SJCRH30 (cell line): Measurements from ENCODE around the gene SAMD4B. TPM values are rescaled to one million over a fixed set of nuclear protein-coding genes. Genes with fewer than 3 reads are reported as not detected.
A peak's percentile ranks its signal among the peaks of the same experiment; 100 is the strongest.

Source experiments
- DNase-seq, 2 experiments: peaks; one replicate each; pipeline ENCODE4 v3.0.0-alpha.2; 2015 to 2020
- H3K27ac ChIP-seq: fragments of 250-450 bp; sonication (Bioruptor Pico); 2 replicates; pipeline ENCODE4 v1.5.1; 2020; ENCODE audit warnings: mild to moderate bottlenecking, moderate library complexity
- H3K27me3 ChIP-seq: fragments of 250-450 bp; sonication (Bioruptor Pico); 2 replicates; pipeline ENCODE4 v1.5.1; 2020; ENCODE audit warnings: mild to moderate bottlenecking, moderate library complexity
- H3K36me3 ChIP-seq: fragments of 250-450 bp; sonication (Bioruptor Pico); 2 replicates; pipeline ENCODE4 v1.5.1; 2020; ENCODE audit warnings: mild to moderate bottlenecking, moderate library complexity
- H3K4me1 ChIP-seq: fragments of 250-450 bp; sonication (Bioruptor Pico); 2 replicates; pipeline ENCODE4 v1.5.1; 2020; ENCODE audit warnings: mild to moderate bottlenecking, moderate library complexity
- H3K4me3 ChIP-seq: fragments of 250-450 bp; sonication (Bioruptor Pico); 2 replicates; pipeline ENCODE4 v1.5.1; 2020; ENCODE audit warnings: mild to moderate bottlenecking, moderate library complexity
- H3K9me3 ChIP-seq: fragments of 250-450 bp; sonication (Bioruptor Pico); replicated peaks from 2 replicates; pipeline ENCODE4 v1.5.1; 2020; ENCODE audit warnings: mild to moderate bottlenecking, moderate library complexity
- total RNA-seq: library from RNA; depleted of rRNA; stranded (reverse); fragments of >200 nt; shearing (Covaris generic); gene quantifications from 2 replicates; pipeline ENCODE4 v1.2.3, GENCODE V29; 2014

The SAMD4B gene
- total RNA-seq, 1 experiment from 2014 or later, result 125 TPM

- DNase-seq, result no peak
- peaks cover 19% of the 10 kb centered on the region for H3K4me1 ChIP-seq
- H3K36me3 ChIP-seq, result no peaks in the 10 kb centered on the region
- no peaks in the 10 kb centered on the region for H3K9me3 ChIP-seq
- no peak overlapping the region for H3K4me3 ChIP-seq
- H3K27ac ChIP-seq, result no peak overlapping the region
- no peaks in the 10 kb centered on the region for H3K27me3 ChIP-seq
These were observed 66.4 kb downstream of the SAMD4B start for GRCh38 chr19:39408392-39409207.

- no peaks in the 10 kb centered on the region for H3K27me3 ChIP-seq
- no peaks in the 10 kb centered on the region for H3K9me3 ChIP-seq
- peaks cover 14% of the 10 kb centered on the region for H3K4me1 ChIP-seq
- peak overlapping the region; percentile 49 for H3K27ac ChIP-seq
- peak; percentile 61 to 70 for DNase-seq
- H3K36me3 ChIP-seq, result no peaks in the 10 kb centered on the region
- peak overlapping the region; percentile 64 for H3K4me3 ChIP-seq
These were observed 67.2 kb downstream of the SAMD4B start for GRCh38 chr19:39409208-39410016.

DNA sequence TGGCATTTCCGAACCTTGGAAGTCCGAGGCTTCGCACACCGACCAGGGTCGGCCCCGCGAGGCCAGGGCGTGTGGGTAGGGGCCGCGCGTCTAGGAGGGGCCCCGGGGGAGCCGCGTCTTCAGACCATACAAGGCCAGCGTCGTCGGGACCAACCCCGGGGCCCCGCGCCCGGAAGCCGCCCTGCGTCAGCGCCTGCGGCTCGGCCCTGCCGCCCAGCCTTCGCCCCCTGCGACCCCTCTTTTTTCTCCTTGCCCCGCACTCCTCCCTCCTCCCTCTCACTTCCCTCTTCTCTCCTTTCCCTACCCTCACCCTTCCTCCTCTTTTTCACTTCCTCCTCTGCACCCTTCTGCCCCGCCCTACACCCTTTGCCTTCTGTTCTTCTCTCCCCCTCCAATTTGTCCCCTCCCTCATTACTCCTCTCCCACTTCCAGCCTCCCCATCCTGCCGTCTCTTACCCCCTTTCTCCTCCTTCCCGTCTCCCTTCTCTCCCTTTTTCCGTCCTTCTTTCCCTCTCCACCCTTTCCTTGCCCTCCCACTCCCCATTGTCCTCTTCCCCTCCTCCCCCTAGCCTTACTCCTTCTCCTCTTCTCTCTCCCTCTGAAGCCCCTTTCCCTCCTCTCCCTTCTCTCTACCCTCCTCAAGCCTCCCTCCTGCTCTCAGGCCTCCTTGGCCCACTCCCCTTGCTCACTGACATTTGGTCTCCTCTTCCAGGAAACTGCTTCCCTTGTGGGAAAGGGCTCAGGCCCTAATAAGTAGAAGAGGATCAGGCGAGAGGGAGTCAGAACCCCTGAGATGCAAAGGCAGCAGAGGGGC lies 68.0 kb downstream of the SAMD4B start:
- Histone ChIP-seq H3K4me3 (peak overlapping the region; percentile 64), H3K4me1 (peaks cover 14% of the 10 kb centered on the region), H3K27ac (peak overlapping the region; percentile 49), H3K27me3 (no peaks in the 10 kb centered on the region), H3K36me3 (no peaks in the 10 kb centered on the region), H3K9me3 (no peaks in the 10 kb centered on the region)
- peak; percentile 62 to 69 for DNase-seq

DNA sequence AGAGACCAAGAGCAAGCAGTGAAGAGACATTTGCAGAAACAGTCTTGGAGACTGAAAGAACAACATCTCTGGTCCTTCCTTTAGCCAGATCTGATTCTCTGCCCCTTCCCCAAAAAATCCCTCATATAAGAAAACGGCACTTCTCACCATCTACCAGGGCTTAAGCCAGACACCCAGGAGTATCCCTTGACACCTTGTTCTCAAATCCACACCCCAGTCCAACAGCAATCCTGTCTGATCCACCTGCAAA lies 68.5 kb downstream of the SAMD4B start:
- Histone ChIP-seq H3K4me3 (peak overlapping the region; percentile 64), H3K4me1 (peaks cover 14% of the 10 kb centered on the region)
- no peak for DNase-seq

GRCh38 chr19:39411081-39411831 lies 69.0 kb downstream of the SAMD4B start:
- H3K4me3 ChIP-seq, result peak overlapping the region; percentile 36
- peaks cover 14% of the 10 kb centered on the region for H3K4me1 ChIP-seq
- DNase-seq, result no peak
- no peaks in the 10 kb centered on the region for H3K9me3 ChIP-seq
- H3K27me3 ChIP-seq, result no peaks in the 10 kb centered on the region
- H3K27ac ChIP-seq, result no peak overlapping the region
- H3K36me3 ChIP-seq, result no peaks in the 10 kb centered on the region

More for the DNA sequence above, 68.5 kb downstream of the SAMD4B start:
- no peak overlapping the region for H3K27ac ChIP-seq
- H3K27me3 ChIP-seq, result no peaks in the 10 kb centered on the region
- H3K36me3 ChIP-seq, result no peaks in the 10 kb centered on the region
- H3K9me3 ChIP-seq, result no peaks in the 10 kb centered on the region

GRCh38 chr19:39411832-39412099 lies 69.5 kb downstream of the SAMD4B start:
- DNase-seq, result peak; percentile 94 to 98
- H3K27me3 ChIP-seq, result no peaks in the 10 kb centered on the region
- H3K4me1 ChIP-seq, result peaks cover 14% of the 10 kb centered on the region
- peak overlapping the region; percentile 36 for H3K4me3 ChIP-seq
- H3K9me3 ChIP-seq, result no peaks in the 10 kb centered on the region
- no peaks in the 10 kb centered on the region for H3K36me3 ChIP-seq
- no peak overlapping the region for H3K27ac ChIP-seq

GRCh38 chr19:39412100-39412866 lies 70.1 kb downstream of the SAMD4B start, which contains the start of gene PLEKHG2:
Gene PLEKHG2, plus strand, starts transcription at chr19:39412669. Its CDS starts 1,418 bp downstream, at chr19:39414087.
- DNase-seq, result peak; percentile 100
- H3K9me3 ChIP-seq, result no peaks in the 10 kb centered on the region
- H3K4me3 ChIP-seq, result peak within 1 kb of the TSS; percentile 80
- no peaks in the 10 kb centered on the region for H3K27me3 ChIP-seq
- H3K27ac ChIP-seq, result peak within 1 kb of the TSS; percentile 72
- H3K36me3 ChIP-seq, result no peaks in the 10 kb centered on the region
- peaks cover 14% of the 10 kb centered on the region for H3K4me1 ChIP-seq

DNA sequence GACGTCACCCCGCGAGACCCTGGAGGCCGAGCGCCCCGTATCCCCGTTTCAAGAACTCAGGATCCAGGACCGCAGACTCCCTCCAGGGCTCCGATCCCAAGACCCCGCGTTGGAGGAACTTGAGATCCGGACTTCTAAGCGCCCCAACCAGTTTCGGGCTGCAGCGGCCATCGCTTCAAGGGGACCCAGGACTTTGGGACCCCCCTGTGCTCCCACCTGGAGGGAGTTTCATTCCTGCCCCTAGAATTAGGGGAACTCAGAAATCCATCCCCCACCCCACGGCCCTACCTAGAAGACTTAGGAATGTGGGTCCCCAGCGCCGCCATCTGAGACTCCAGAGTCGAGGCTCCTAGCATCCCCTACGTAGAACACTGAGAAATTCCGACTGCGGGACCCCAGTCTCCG lies 70.6 kb downstream of the SAMD4B start:
- Histone ChIP-seq H3K9me3 (no peaks in the 10 kb centered on the region), H3K4me3 (peak overlapping the region; percentile 80), H3K4me1 (peaks cover 14% of the 10 kb centered on the region), H3K27ac (peak overlapping the region; percentile 72), H3K36me3 (peaks cover 2% of the 10 kb centered on the region; the same call in 1 of the 2 replicates), H3K27me3 (no peaks in the 10 kb centered on the region)
- no peak for DNase-seq

DNA sequence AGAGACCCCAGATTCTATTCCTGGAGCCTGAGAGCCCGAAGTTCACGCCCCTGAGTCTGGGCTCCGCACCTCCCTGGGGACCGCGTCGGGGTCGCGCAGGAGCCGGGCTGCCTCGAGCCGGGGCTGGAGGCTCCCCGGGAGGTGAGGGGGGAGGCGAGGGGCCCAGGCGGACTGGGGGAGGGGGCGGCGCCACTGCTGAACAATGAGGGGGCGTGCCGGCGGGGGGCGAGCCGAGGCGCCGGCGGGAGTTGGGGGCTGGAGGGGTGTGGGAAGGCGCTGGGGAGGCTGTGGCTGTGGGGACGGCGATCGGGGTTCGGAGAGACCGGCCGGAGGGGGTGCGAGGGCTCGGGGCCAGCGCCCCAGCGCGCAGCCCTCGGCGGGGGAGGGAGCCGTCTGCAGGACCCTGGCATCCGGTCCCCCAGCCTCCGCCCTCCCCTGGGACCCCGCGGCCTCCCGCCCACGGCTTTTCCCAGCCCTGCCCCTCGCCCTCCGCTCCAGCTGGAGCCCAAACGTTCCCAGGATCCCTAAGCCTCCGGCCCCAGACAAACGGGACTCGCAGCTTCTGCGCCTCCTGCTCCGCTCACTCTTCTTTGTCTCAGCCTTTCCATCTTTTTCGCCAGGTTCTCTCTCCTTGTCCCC lies 71.2 kb downstream of the SAMD4B start:
- H3K27me3 ChIP-seq, result no peaks in the 10 kb centered on the region
- peak overlapping the region; percentile 80 for H3K4me3 ChIP-seq
- peak; percentile 85 to 87 for DNase-seq
- H3K9me3 ChIP-seq, result no peaks in the 10 kb centered on the region
- H3K36me3 ChIP-seq, result peaks cover 7% of the 10 kb centered on the region
- peaks cover 14% of the 10 kb centered on the region for H3K4me1 ChIP-seq
- peak overlapping the region; percentile 72 for H3K27ac ChIP-seq

DNA sequence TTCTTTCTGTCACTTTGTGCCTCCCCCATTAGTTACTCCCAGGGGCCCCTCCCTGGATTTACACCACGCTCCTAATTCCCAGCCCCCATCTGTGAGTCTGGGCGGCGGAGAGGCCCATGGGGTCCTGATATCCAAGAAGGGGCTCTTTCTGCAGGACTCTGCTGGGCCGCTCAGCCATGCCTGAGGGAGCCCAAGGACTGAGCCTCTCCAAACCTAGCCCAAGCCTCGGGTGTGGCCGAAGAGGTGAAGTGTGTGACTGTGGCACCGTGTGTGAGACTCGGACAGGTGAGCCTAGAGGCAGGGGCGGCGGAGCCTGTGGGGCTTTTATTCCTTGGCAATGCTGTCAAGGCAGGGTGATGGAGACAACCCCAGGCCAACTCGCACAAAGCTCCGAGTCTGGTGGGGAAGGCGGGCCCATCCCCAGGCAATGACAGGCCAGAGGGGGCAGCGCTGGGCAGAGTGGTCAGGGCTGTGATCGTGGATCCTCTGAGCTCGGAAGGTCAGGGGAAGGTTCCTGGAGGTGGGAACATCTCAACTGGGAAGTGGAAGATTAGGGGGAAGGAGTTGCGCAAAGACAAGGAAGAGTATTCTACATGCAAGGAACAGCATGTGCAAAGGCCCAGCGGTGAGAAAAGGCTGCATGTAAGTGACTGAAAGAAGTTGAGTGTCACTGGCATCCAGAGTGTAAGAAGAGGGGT lies 71.8 kb downstream of the SAMD4B start:
- Histone ChIP-seq H3K9me3 (no peaks in the 10 kb centered on the region), H3K27me3 (no peaks in the 10 kb centered on the region), H3K4me1 (peaks cover 12% of the 10 kb centered on the region), H3K4me3 (peak overlapping the region; percentile 80), H3K27ac (peak overlapping the region; percentile 72), H3K36me3 (peaks cover 14% of the 10 kb centered on the region)
- peak; percentile 58 to 65 for DNase-seq

GRCh38 chr19:39415111-39416046 lies 73.2 kb downstream of the SAMD4B start:
- Histone ChIP-seq H3K4me1 (peaks cover 9% of the 10 kb centered on the region), H3K36me3 (peaks cover 25% of the 10 kb centered on the region), H3K27ac (no peak overlapping the region), H3K9me3 (no peaks in the 10 kb centered on the region), H3K27me3 (no peaks in the 10 kb centered on the region), H3K4me3 (no peak overlapping the region)
- DNase-seq, result no peak
